Adrenal gland (tissue), 12 donors: Measurements from ENCODE around the gene WDR47. TPM values are rescaled to one million over a fixed set of nuclear protein-coding genes. Genes with fewer than 3 reads are reported as not detected.

Experiments
- DNase-seq, 7 donors: peaks; one replicate each; pipeline ENCODE4 v3.0.0-alpha.2; 2019 to 2020
- H3K27ac ChIP-seq, 5 donors: fragments of 200-600 bp; sonication (generic) in 4 of 5; 1 replicate in 3 of 5; 2 replicates in 2 of 5; pipeline versions ENCODE4 v1.5.1 to v1.8.0; 2016 to 2020; ENCODE audit warnings: mild to moderate bottlenecking in 1 of 5
- H3K27me3 ChIP-seq: fragments of 200-600 bp; 2 replicates; pipeline ENCODE4 v1.8.0; 2021
- H3K36me3 ChIP-seq, 2 donors: fragments of 200-600 bp; replicated peaks in 1 of 2; 1 replicate in 1 of 2; 2 replicates in 1 of 2; pipeline versions ENCODE4 v1.5.1 to v1.8.0; 2018 to 2022
- H3K4me1 ChIP-seq, 2 donors: fragments of 200-600 bp; replicated peaks in 1 of 2; 1 replicate in 1 of 2; 2 replicates in 1 of 2; pipeline versions ENCODE4 v1.5.1 to v1.8.0; 2018 to 2021
- H3K4me3 ChIP-seq, 4 donors: fragments of 200-600 bp; sonication (generic) in 3 of 4; one replicate each; pipeline ENCODE4 v1.5.1; 2016 to 2018
- H3K9me3 ChIP-seq, 3 donors: fragments of 200-600 bp; sonication (generic) in 1 of 3; replicated peaks in 1 of 3; 1 replicate in 2 of 3; 2 replicates in 1 of 3; pipeline versions ENCODE4 v1.5.1 to v1.8.0; 2016 to 2021
- CTCF ChIP-seq, 6 experiments: fragments of 450-650 bp in 4 of 6; fragments of 200-600 bp in 2 of 6; sonication (generic) in 1 of 6; IDR thresholded peaks; 1 replicate in 5 of 6; 2 replicates in 1 of 6; pipeline versions ENCODE4 v1.5.1 to v1.8.0; 2016 to 2021; ENCODE audit warnings: antibody characterized with exemption in 6 of 6, mild to moderate bottlenecking in 2 of 6, moderate library complexity in 1 of 6
- POLR2A ChIP-seq, 2 donors: fragments of 450-650 bp; IDR thresholded peaks; one replicate each; pipeline ENCODE4 v1.6.1; 2017; ENCODE audit warnings: antibody characterized with exemption in 2 of 2, mild to moderate bottlenecking in 2 of 2, moderate library complexity in 1 of 2
- WGBS, 4 donors: extraction: QIAGEN DNeasy Blood & Tissue Kit in 2 of 4; methylation state at CpG; one replicate each; pipeline versions ENCODE4 v1.1.5 to v1.1.7; 2013 to 2017; 5-methylcytosine and 5-hydroxymethylcytosine counted together
- intact Hi-C, 2 donors: fragments of 100-400 bp; cut with DNase I; formaldehyde crosslinking; loops; one replicate each; pipeline versions ENCODE4 v1.14.1 to v1.15.0; 2022 to 2023
- polyA plus RNA-seq, 3 donors: library from polyadenylated mRNA; stranded (reverse); fragments of 200-250 nt in 2 of 3; fragments of 350-450 nt in 1 of 3; fragmentation: Illumina TruSeq in 1 of 3; extraction: RNeasy Lipid Tissue Mini Kit (QIAGEN cat#74804) in 1 of 3; gene quantifications; one replicate each; pipeline ENCODE4 v1.2.3, GENCODE V29; 2013 to 2014
- total RNA-seq, 9 donors: library from RNA; depleted of rRNA in 4 of 9; stranded (reverse); fragments of >200 nt in 4 of 9; fragments of 120-200 nt in 1 of 9; fragmentation: NEBNext Ultra II Directional in 1 of 9; extraction: Animal tissue kit (Norgen Biotek cat#: 25700) in 1 of 9; gene quantifications; one replicate each; pipeline versions ENCODE4 v1.1.0 to v1.2.4, GENCODE V29; 2013 to 2023
- donor health status: healthy with polysubstance abuse.
- donor health status: Bipolar disorder and iron deficiency.
- donor health status: DM: yes; HTN: yes; CAD: no.
- donor health status: DM: no; HTN: no; CAD: no.
- donor health status: DM: no; HTN: no; CAD: no.
- donor health status: DM: yes; HTN: yes; CAD: no.

The WDR47 gene
- total and polyA plus RNA-seq, 12 donors, result 2.4 to 16.0 (median 10.9) TPM

GRCh38 chr1:108961752-108962486 is 80.0 kb downstream of the WDR47 start:
- H3K27ac ChIP-seq, result peak overlapping the region in 3 of 5 donors; percentile 94 to 96 (median 96)

GRCh38 chr1:108961198-108961597 is 80.7 kb downstream of the WDR47 start:
- intact Hi-C loops, result no loop called here

More at GRCh38 chr1:108961752-108962486, 80.0 kb downstream of the WDR47 start:
- TF ChIP-seq POLR2A (IDR thresholded peaks at IDR 0.05) (no peak), CTCF (IDR thresholded peaks at IDR 0.05) (no peak)
- Histone ChIP-seq H3K4me1 (peaks cover 10 to 20% of the 10 kb centered on the region in 2 donors), H3K36me3 (peaks cover 0 to 2% of the 10 kb centered on the region in 2 donors), H3K9me3 (no peaks in the 10 kb centered on the region), H3K4me3 (peak overlapping the region in 2 of 4 donors; percentile 46 to 77), H3K27me3 (no peaks in the 10 kb centered on the region)
- intact Hi-C loops, result no loop called here
- 86 to 89% (median 88%) methylated on average over 15 of the region's 15 CpGs for WGBS, 4 donors
- no peak for DNase-seq

GRCh38 chr1:108960719-108961118 is 81.2 kb downstream of the WDR47 start:
- TF ChIP-seq POLR2A (IDR thresholded peaks at IDR 0.05) (no peak), CTCF (IDR thresholded peaks at IDR 0.05) (no peak)
- Histone ChIP-seq H3K27me3 (no peaks in the 10 kb centered on the region), H3K27ac (no peak overlapping the region), H3K4me3 (no peak overlapping the region), H3K9me3 (no peaks in the 10 kb centered on the region), H3K36me3 (peaks cover 0 to 2% of the 10 kb centered on the region in 2 donors), H3K4me1 (peaks cover 10 to 20% of the 10 kb centered on the region in 2 donors)
- 94 to 97% (median 96%) methylated on average over 5 of the region's 5 CpGs for WGBS, 4 donors
- intact Hi-C loops, result no loop called here
- DNase-seq, result no peak

More at GRCh38 chr1:108961198-108961597, 80.7 kb downstream of the WDR47 start:
- H3K4me3 ChIP-seq, result no peak overlapping the region
- no peak for DNase-seq
- H3K36me3 ChIP-seq, result peaks cover 0 to 2% of the 10 kb centered on the region in 2 donors
- no peaks in the 10 kb centered on the region for H3K9me3 ChIP-seq
- TF ChIP-seq CTCF (IDR thresholded peaks at IDR 0.05), result no peak
- no peak for TF ChIP-seq POLR2A (IDR thresholded peaks at IDR 0.05)
- whole genome bisulfite sequencing, 4 donors, result 88 to 92% (median 89%) methylated on average over 9 of the region's 9 CpGs
- peaks cover 10 to 20% of the 10 kb centered on the region in 2 donors for H3K4me1 ChIP-seq
- no peaks in the 10 kb centered on the region for H3K27me3 ChIP-seq
- no peak overlapping the region for H3K27ac ChIP-seq

- DNase-seq, result no peak
- Histone ChIP-seq H3K9me3 (no peaks in the 10 kb centered on the region), H3K4me1 (peaks cover 10 to 12% of the 10 kb centered on the region in 2 donors), H3K27me3 (no peaks in the 10 kb centered on the region), H3K27ac (no peak overlapping the region), H3K36me3 (peaks cover 0 to 2% of the 10 kb centered on the region in 2 donors), H3K4me3 (no peak overlapping the region)
- TF ChIP-seq CTCF (IDR thresholded peaks at IDR 0.05), result no peak
- 87 to 93% (median 90%) methylated on average over 5 of the region's 5 CpGs for WGBS, 4 donors
- intact Hi-C loops, result no loop called here
Measured at GRCh38 chr1:108957888-108958287, 84.0 kb downstream of the WDR47 start.
